C1 segment of cervical spinal cord (tissue), 14 donors: ENCODE measurements around the gene TYSND1.
"Not testable (repeated sequence)": the region's sequence is repeated elsewhere in the genome, so short reads cannot be mapped to it uniquely, and the experiment has no call there.

Experiments
- DNase-seq, 14 donors: peaks; one replicate each; lab custom pipeline; 2025; lab: John Stamatoyannopoulos, UW

The TYSND1 gene

GRCh38 chr10:70164163-70164562 lies 17.7 kb upstream of the TYSND1 start:
- no peak for DNase-seq

GRCh38 chr10:70163448-70163847 lies 16.9 kb upstream of the TYSND1 start:
- DNase-seq: no peak

DNA sequence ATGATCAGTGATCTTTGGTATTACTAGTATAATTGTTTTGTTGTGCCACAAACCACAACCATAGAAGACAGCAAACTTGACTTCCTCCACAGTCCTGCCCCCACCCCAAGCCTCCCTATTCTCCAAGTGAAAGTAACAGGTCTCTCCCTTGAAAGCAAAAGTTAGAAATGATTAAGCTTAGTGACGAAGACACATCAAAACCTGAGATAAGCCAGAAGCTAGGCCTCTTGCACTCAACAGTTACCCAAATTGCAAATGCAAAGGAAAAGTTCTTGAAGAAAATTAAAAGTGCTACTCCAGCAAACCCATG lies 16.3 kb upstream of the TYSND1 start:
- DNase-seq: no peak

GRCh38 chr10:70162151-70162891 lies 15.8 kb upstream of the TYSND1 start:
- no peak for DNase-seq

- DNase-seq: no peak
Observed at GRCh38 chr10:70160798-70161197, 14.3 kb upstream of the TYSND1 start.

- not testable (repeated sequence) for DNase-seq
Observed at GRCh38 chr10:70159366-70159765, 12.9 kb upstream of the TYSND1 start.

- DNase-seq: no peak
Observed at GRCh38 chr10:70158113-70158512, 11.6 kb upstream of the TYSND1 start.

- DNase-seq: no peak
Observed at GRCh38 chr10:70155255-70155838, 8.8 kb upstream of the TYSND1 start.

- DNase-seq: no peak
Observed at GRCh38 chr10:70148516-70148915, 2.0 kb upstream of the TYSND1 start.

GRCh38 chr10:70147259-70147625 lies 742 bp upstream of the TYSND1 start:
- DNase-seq: no peak

GRCh38 chr10:70145666-70146488 lies 623 bp downstream of the TYSND1 start:
- DNase-seq: peak in 10 of 14 donors; percentile 5 to 75 (median 53)

- no peak for DNase-seq
Observed at GRCh38 chr10:70145166-70145665, 1.3 kb downstream of the TYSND1 start.

DNA sequence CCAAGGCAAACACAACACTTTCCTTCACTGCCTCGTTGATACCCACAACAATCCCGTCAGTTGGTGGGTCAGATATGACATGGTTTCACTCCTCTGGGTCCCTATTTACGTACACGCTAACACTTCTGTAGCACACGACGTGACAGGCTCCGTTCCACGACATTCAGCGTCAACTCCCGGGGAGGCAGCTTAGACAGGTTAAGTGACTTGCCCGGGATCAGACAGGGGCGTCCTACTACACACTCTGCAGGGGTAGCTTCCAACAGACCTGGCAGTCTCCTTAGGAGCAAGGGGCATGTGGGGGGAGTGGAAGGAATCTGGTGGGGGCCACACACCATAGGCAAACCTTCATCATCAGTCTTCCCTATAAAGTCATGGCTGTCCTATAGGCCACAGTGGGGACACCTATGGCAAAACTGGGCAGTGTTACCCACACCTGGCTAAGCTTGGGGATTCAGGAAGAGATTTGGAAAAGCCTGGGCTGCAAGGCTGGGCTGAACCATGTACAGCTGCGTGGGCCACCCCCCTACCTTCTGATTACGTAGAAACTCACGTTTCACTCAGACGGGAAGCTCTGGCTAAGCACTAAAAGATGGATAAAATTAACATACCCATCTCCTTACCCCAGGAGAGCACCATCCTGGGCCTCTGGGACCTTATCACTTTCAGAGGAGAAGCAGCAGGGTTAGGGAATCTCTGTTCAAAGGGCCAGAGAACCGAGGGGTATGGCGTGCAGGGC lies 2.0 kb downstream of the TYSND1 start:
- DNase-seq: no peak

DNA sequence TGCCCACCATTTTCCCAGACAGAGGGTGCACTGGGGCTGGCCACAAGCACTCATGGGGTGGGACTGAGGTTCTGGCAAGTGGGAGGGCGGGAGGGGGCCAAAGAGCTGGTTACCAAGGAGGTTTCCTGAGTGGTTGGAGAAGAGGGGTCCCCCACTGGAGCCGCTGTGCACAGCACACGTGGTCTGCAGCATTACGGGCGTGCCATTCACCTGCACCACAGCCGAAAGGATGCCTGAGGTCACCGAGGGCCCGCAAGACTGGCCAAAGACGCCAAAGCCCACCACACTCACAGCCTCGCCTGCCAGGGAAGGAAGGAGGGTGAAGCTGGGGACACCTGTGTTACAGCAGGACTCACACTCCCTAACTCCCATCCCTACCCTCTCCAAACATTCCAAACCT lies 3.9 kb downstream of the TYSND1 start:
- no peak for DNase-seq

GRCh38 chr10:70140297-70140696 lies 6.2 kb downstream of the TYSND1 start:
- DNase-seq: no peak

GRCh38 chr10:70139997-70140250 lies 6.6 kb downstream of the TYSND1 start:
- no peak for DNase-seq

DNA sequence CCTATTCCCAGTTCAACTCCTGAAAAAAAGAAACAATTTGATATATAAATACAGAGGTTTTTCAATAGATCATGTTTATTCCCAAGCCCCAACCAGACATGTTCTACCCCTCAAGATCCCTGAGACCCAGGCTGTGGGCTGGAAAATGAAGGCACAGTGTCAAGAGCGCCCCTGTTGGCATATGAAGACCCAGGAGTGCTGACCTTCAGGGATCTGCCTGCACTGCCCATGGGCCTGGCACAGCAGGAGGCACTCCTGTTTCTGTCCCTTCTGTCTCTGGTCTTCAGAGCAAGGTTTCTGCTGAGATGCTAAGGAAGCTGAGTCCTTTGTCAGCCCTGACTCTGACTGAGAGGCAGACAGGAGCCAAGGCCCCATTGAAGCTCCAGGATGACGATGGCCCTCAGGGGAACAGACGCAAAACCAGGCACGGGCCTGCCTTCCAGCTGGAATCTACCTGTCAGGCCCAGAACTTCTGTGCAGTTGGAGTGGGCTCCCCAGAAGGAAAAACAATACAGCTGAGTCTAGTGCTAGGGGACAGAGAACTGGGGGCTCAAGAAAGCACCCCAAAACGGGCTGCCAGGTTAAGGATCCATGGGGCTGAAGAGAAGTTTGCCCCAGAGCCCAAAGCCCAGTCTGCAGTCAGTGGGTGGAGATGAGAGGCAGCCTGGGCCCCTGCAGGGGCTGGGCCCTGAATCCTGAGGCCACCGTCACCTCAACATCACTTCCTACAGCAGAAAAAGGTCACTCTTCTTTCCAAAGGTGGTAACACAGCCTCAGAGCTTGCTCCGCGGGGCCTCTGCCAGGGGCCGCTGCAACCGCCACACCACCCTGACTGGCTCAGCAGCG lies 7.1 kb downstream of the TYSND1 start:
- DNase-seq: no peak

DNA sequence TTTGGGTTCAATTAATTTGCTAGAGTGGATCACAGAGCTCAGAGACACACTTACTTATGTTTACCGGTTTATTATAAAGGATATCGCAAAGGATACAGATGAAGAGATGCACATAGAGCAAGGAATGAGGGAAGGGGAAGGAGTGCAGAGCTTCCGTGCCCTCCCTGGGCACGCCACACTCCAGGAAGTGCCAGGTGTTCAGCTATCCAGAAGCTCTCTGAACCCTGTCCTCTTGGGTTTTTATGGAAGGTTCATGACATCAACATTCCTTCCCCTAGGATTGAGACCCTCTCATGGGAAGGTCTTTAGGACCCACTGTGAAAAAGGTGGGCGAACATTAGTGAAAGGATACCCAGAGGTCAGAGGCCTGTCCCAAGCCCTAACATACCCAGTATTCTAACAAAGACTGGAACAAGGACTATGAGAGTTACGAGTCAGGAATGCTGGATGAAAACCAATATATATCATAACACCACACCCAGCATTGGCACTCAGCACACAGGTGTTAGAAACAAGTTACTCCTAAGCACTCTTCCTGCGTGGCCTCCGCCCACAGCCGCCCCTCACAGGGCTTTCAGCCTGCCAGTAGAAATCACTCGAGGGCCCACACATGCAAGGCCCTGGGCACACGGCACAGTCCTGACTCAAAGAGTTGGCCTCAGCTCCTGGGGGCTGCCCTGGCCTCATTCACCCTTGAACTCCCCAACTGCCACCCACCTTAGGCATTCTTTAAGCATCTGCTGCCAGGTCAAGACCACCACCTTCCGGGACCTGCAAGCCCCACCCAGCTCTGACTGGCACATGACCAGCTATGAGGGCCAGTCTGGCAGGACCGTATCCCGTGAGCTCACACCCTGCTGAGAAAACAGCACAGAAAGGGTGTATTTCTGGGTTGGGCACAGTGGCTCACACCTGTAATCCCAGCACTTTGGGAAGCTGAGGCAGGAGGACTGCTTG lies 8.3 kb downstream of the TYSND1 start:
- DNase-seq: no peak

DNA sequence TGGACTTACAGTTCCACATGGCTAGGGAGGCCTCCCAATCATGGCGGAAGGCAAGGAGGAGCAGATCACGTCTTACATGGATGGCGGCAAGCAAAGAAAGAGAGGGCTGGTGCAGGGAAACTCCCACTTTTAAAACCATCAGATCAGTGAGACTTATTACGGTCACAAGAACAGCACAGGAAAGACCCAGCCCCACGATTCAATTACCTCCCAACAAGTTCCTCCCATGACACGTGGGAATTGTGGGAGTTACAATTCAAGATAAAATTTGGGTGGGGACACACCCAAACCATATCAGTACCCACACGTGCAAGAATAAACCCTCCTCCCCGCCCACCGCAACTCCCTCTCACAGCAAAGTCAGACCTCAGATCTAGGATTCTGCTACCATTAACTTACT lies 9.4 kb downstream of the TYSND1 start:
- DNase-seq: no peak

DNA sequence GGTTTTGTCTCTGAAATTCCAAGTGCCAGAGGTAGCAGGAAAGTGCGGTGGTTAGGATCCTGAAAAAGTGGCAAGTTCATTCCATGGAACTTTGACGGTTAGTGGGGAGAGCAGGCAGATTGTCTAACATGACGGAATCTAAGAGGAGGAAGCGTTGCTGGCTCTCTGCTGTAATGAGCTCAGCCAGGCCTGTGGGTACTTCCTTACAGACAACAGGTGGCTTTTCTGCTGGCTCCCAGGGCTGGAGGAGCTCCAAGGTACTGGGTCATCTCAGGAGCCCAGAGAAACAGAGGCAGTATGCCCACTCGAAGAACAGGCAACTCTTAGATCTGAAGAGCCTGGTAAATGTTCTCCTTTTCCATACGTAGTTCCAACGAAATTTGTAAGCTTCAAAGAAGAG lies 10.8 kb downstream of the TYSND1 start:
- DNase-seq: no peak
